ES-I3 (cell line): ENCODE measurements around the gene SLIT3.
"Not testable (repeated sequence)": the region's sequence is repeated elsewhere in the genome, so short reads cannot be mapped to it uniquely, and the experiment has no call there.

Experiments
- H3K36me3 ChIP-seq: 2 replicates; pipeline ENCODE4 v1.6.1; 2013; ENCODE audit warnings: mild to moderate bottlenecking, low read length, control low read depth, moderate library complexity; ENCODE audit not compliant: insufficient read depth
- H3K4me1 ChIP-seq: 2 replicates; pipeline ENCODE4 v1.6.1; 2013; ENCODE audit warnings: mild to moderate bottlenecking, control low read depth, low read length; ENCODE audit not compliant: insufficient read depth
- H3K9ac ChIP-seq: 2 replicates; pipeline ENCODE4 v1.6.1; 2013; ENCODE audit warnings: low read depth, mild to moderate bottlenecking, low read length, moderate library complexity
- H3K9me3 ChIP-seq: 2 replicates; pipeline ENCODE4 v1.6.1; 2013; ENCODE audit warnings: mild to moderate bottlenecking, low read length, moderate library complexity; ENCODE audit not compliant: control insufficient read depth, insufficient read depth

Gene SLIT3

GRCh38 chr5:169242849-169243186 lies 58.1 kb downstream of the SLIT3 start:
- Histone ChIP-seq H3K4me1 (no peaks in the 10 kb centered on the region), H3K9ac (no peak overlapping the region), H3K36me3 (no peaks in the 10 kb centered on the region), H3K9me3 (peaks cover 2% of the 10 kb centered on the region; the same call in 1 of the 2 replicates)

- Histone ChIP-seq H3K9ac (no peak overlapping the region), H3K36me3 (no peaks in the 10 kb centered on the region), H3K4me1 (no peaks in the 10 kb centered on the region), H3K9me3 (peaks cover 2% of the 10 kb centered on the region; the same call in 1 of the 2 replicates)
These were observed 58.6 kb downstream of the SLIT3 start for GRCh38 chr5:169242175-169242848.

- no peaks in the 10 kb centered on the region for H3K36me3 ChIP-seq
- no peaks in the 10 kb centered on the region for H3K4me1 ChIP-seq
- H3K9ac ChIP-seq: no peak overlapping the region
- H3K9me3 ChIP-seq: no peaks in the 10 kb centered on the region
These were observed 71.5 kb downstream of the SLIT3 start for GRCh38 chr5:169229342-169229892.

- Histone ChIP-seq H3K9me3 (no peaks in the 10 kb centered on the region), H3K36me3 (no peaks in the 10 kb centered on the region), H3K9ac (no peak overlapping the region), H3K4me1 (no peaks in the 10 kb centered on the region)
These were observed 74.0 kb downstream of the SLIT3 start for GRCh38 chr5:169226895-169227294.

GRCh38 chr5:169225830-169226356 lies 75.0 kb downstream of the SLIT3 start:
- Histone ChIP-seq H3K9ac (no peak overlapping the region), H3K4me1 (no peaks in the 10 kb centered on the region), H3K36me3 (no peaks in the 10 kb centered on the region), H3K9me3 (no peaks in the 10 kb centered on the region)

- Histone ChIP-seq H3K9ac (no peak overlapping the region), H3K4me1 (no peaks in the 10 kb centered on the region), H3K36me3 (no peaks in the 10 kb centered on the region), H3K9me3 (no peaks in the 10 kb centered on the region)
These were observed 77.4 kb downstream of the SLIT3 start for GRCh38 chr5:169223595-169223953.

- H3K36me3 ChIP-seq: no peaks in the 10 kb centered on the region
- no peaks in the 10 kb centered on the region for H3K9me3 ChIP-seq
- no peak overlapping the region for H3K9ac ChIP-seq
- H3K4me1 ChIP-seq: no peaks in the 10 kb centered on the region
These were observed 77.9 kb downstream of the SLIT3 start for GRCh38 chr5:169222934-169223594.

- Histone ChIP-seq H3K4me1 (no peaks in the 10 kb centered on the region), H3K9me3 (no peaks in the 10 kb centered on the region)
These were observed 79.4 kb downstream of the SLIT3 start for GRCh38 chr5:169221519-169221918.

GRCh38 chr5:169219961-169220360 lies 81.0 kb downstream of the SLIT3 start:
- Histone ChIP-seq H3K4me1 (no peaks in the 10 kb centered on the region), H3K9me3 (no peaks in the 10 kb centered on the region), H3K36me3 (no peaks in the 10 kb centered on the region), H3K9ac (no peak overlapping the region)

More at GRCh38 chr5:169221519-169221918, 79.4 kb downstream of the SLIT3 start:
- H3K36me3 ChIP-seq: no peaks in the 10 kb centered on the region
- no peak overlapping the region for H3K9ac ChIP-seq

- no peaks in the 10 kb centered on the region for H3K9me3 ChIP-seq
- no peaks in the 10 kb centered on the region for H3K4me1 ChIP-seq
- no peak overlapping the region for H3K9ac ChIP-seq
- H3K36me3 ChIP-seq: no peaks in the 10 kb centered on the region
These were observed 81.6 kb downstream of the SLIT3 start for GRCh38 chr5:169219351-169219750.

- Histone ChIP-seq H3K36me3 (no peaks in the 10 kb centered on the region), H3K4me1 (no peaks in the 10 kb centered on the region), H3K9me3 (no peaks in the 10 kb centered on the region), H3K9ac (no peak overlapping the region)
These were observed 82.1 kb downstream of the SLIT3 start for GRCh38 chr5:169218861-169219260.

- H3K9ac ChIP-seq: no peak overlapping the region
- H3K36me3 ChIP-seq: no peaks in the 10 kb centered on the region
- no peaks in the 10 kb centered on the region for H3K4me1 ChIP-seq
- no peaks in the 10 kb centered on the region for H3K9me3 ChIP-seq
These were observed 82.8 kb downstream of the SLIT3 start for GRCh38 chr5:169218176-169218575.

GRCh38 chr5:169216866-169217265 lies 84.1 kb downstream of the SLIT3 start:
- no peaks in the 10 kb centered on the region for H3K36me3 ChIP-seq
- no peaks in the 10 kb centered on the region for H3K9me3 ChIP-seq
- H3K4me1 ChIP-seq: no peaks in the 10 kb centered on the region
- H3K9ac ChIP-seq: no peak overlapping the region

- Histone ChIP-seq H3K9ac (no peak overlapping the region), H3K36me3 (no peaks in the 10 kb centered on the region), H3K4me1 (no peaks in the 10 kb centered on the region), H3K9me3 (no peaks in the 10 kb centered on the region)
These were observed 87.5 kb downstream of the SLIT3 start for GRCh38 chr5:169213479-169213878.

- H3K4me1 ChIP-seq, H3K36me3 ChIP-seq, H3K9me3 ChIP-seq, H3K9ac ChIP-seq: not testable (repeated sequence)
These were observed 89.2 kb downstream of the SLIT3 start for GRCh38 chr5:169211761-169212160.
